ENCODE results near the gene POLE.
"Not testable (repeated sequence)": the region's sequence is repeated elsewhere in the genome, so short reads cannot be mapped to it uniquely, and the experiment has no call there.

Gene POLE

GRCh38 chr12:132717531-132718387, 30.6 kb upstream of the POLE start:
- in situ Hi-C loops (cut with MboI; ENCODE audit: low sequenced_read_pairs): no loop called here

- in situ Hi-C loops (cut with MboI; ENCODE audit: low sequenced_read_pairs): no loop called here
Measured at GRCh38 chr12:132717011-132717410, 29.9 kb upstream of the POLE start.

- in situ Hi-C loops (cut with MboI; ENCODE audit: low sequenced_read_pairs): no loop called here
Measured at GRCh38 chr12:132716356-132716755, 29.2 kb upstream of the POLE start.

GRCh38 chr12:132715874-132716273, 28.7 kb upstream of the POLE start:
- in situ Hi-C loops (cut with MboI; ENCODE audit: low sequenced_read_pairs): no loop called here

GRCh38 chr12:132713123-132713522, 26.0 kb upstream of the POLE start:
- in situ Hi-C loops (cut with MboI; ENCODE audit: low sequenced_read_pairs): no loop called here

- in situ Hi-C loops (cut with MboI; ENCODE audit: low sequenced_read_pairs): no loop called here
Measured at GRCh38 chr12:132711080-132711843, 24.1 kb upstream of the POLE start.

- in situ Hi-C loops (cut with MboI; ENCODE audit: low sequenced_read_pairs): no loop called here
Measured at GRCh38 chr12:132710405-132711079, 23.4 kb upstream of the POLE start, which contains the start of gene PGAM5. Gene PGAM5, plus strand, starts transcription at chr12:132710842. Its CDS starts 35 bp downstream, at chr12:132710877.

- in situ Hi-C loops (cut with MboI; ENCODE audit: low sequenced_read_pairs): no loop called here
Measured at GRCh38 chr12:132710043-132710404, 22.9 kb upstream of the POLE start.

- in situ Hi-C loops (cut with MboI; ENCODE audit: low sequenced_read_pairs): no loop called here
Measured at GRCh38 chr12:132708150-132708549, 21.0 kb upstream of the POLE start.

- in situ Hi-C loops (cut with MboI; ENCODE audit: low sequenced_read_pairs): no loop called here
Measured at GRCh38 chr12:132707241-132707640, 20.1 kb upstream of the POLE start.

- in situ Hi-C loops (cut with MboI; ENCODE audit: low sequenced_read_pairs): no loop called here
Measured at GRCh38 chr12:132703641-132704040, 16.5 kb upstream of the POLE start.

- in situ Hi-C loops (cut with MboI; ENCODE audit: low sequenced_read_pairs): no loop called here
Measured at GRCh38 chr12:132702640-132703039, 15.5 kb upstream of the POLE start.

GRCh38 chr12:132700212-132700822, 13.2 kb upstream of the POLE start:
- in situ Hi-C loops (cut with MboI; ENCODE audit: low sequenced_read_pairs): no loop called here

- in situ Hi-C loops (cut with MboI; ENCODE audit: low sequenced_read_pairs): no loop called here
Measured at GRCh38 chr12:132698341-132698740, 11.2 kb upstream of the POLE start.

GRCh38 chr12:132695431-132695830, 8.3 kb upstream of the POLE start:
- in situ Hi-C loops (cut with MboI; ENCODE audit: low sequenced_read_pairs): no loop called here

- in situ Hi-C loops (cut with MboI; ENCODE audit: low sequenced_read_pairs): not testable (repeated sequence)
Measured at GRCh38 chr12:132694888-132695287, 7.7 kb upstream of the POLE start.

GRCh38 chr12:132692030-132692429, 4.9 kb upstream of the POLE start:
- in situ Hi-C loops (cut with MboI; ENCODE audit: low sequenced_read_pairs): not testable (repeated sequence)

GRCh38 chr12:132690112-132690511, 3.0 kb upstream of the POLE start:
- in situ Hi-C loops (cut with MboI; ENCODE audit: low sequenced_read_pairs): no loop called here

GRCh38 chr12:132689227-132689626, 2.1 kb upstream of the POLE start:
- in situ Hi-C loops (cut with MboI; ENCODE audit: low sequenced_read_pairs): no loop called here

GRCh38 chr12:132686825-132687210, 324 bp downstream of the POLE start:
- in situ Hi-C loops (cut with MboI; ENCODE audit: low sequenced_read_pairs): no loop called here

GRCh38 chr12:132685400-132685799, 1.7 kb downstream of the POLE start:
- in situ Hi-C loops (cut with MboI; ENCODE audit: low sequenced_read_pairs): no loop called here

Data from HL-60/S4 treated with phorbol 12-myristate 13-acetate at 8.2 ng/mL for 4 days and 3 days (cell line).